PFSK-1 (cell line): ENCODE data around the gene DLG4.

ENCODE experiments used
- FOXP2 ChIP-seq: optimal IDR thresholded peaks from 2 replicates; pipeline ENCODE3; 2011; ENCODE audit warnings: borderline replicate concordance, control low read depth, inconsistent platforms; ENCODE audit not compliant: insufficient read depth; ENCODE audit errors: extremely low read length, extremely low read depth
- POLR2AphosphoS5 ChIP-seq: IDR thresholded peaks from 2 replicates; pipeline ENCODE4 v1.6.1; 2012; ENCODE audit warnings: low read depth, mild to moderate bottlenecking, control low read depth, low read length, moderate library complexity
- REST ChIP-seq, 2 experiments: IDR thresholded peaks; 2 replicates each; pipeline versions ENCODE4 v1.6.1 to v1.8.0; 2011 to 2012; ENCODE audit warnings: low read depth in 2 of 2, low read length in 2 of 2, control low read depth in 1 of 2, inconsistent platforms in 1 of 2, mild to moderate bottlenecking in 1 of 2, moderate library complexity in 1 of 2; ENCODE audit not compliant: insufficient read depth in 1 of 2
- SIN3A ChIP-seq: IDR thresholded peaks from 2 replicates; pipeline ENCODE4 v1.6.1; 2012; ENCODE audit warnings: mild to moderate bottlenecking, low read length, moderate library complexity, borderline replicate concordance; ENCODE audit not compliant: insufficient read depth
- TAF1 ChIP-seq: IDR thresholded peaks from 2 replicates; pipeline ENCODE4 v1.6.1; 2012; ENCODE audit warnings: low read length, control low read depth, borderline replicate concordance; ENCODE audit not compliant: insufficient read depth

The DLG4 gene

GRCh38 chr17:7241090-7241733 lies 21.6 kb upstream of the DLG4 start:
- TF ChIP-seq SIN3A (no peak), TAF1 (no peak), REST (IDR thresholded peaks at IDR 0.05; ENCODE audit: insufficient read depth in 1 of 2, low read depth in 2 of 2, low read length in 2 of 2) (no peak), FOXP2 (no peak), POLR2AphosphoS5 (no peak)

- TF ChIP-seq REST (IDR thresholded peaks at IDR 0.05; ENCODE audit: insufficient read depth in 1 of 2, low read depth in 2 of 2, low read length in 2 of 2) (no peak), SIN3A (no peak), FOXP2 (no peak), TAF1 (no peak), POLR2AphosphoS5 (no peak)
These were observed 20.7 kb upstream of the DLG4 start for GRCh38 chr17:7240375-7240774.

- TF ChIP-seq TAF1 (peak; percentile 81; the same call in 1 of the 2 replicates), FOXP2 (peak; percentile 57), SIN3A (peak; percentile 81; the same call in 1 of the 2 replicates), POLR2AphosphoS5 (peak; percentile 80), REST (IDR thresholded peaks at IDR 0.05; ENCODE audit: insufficient read depth in 1 of 2, low read depth in 2 of 2, low read length in 2 of 2) (no peak)
These were observed 19.7 kb upstream of the DLG4 start, which contains the start of gene PHF23 for GRCh38 chr17:7239091-7240027. TSS of gene PHF23 (minus strand) at chr17:7239457. CDS start at chr17:7239279, 178 bp downstream.

GRCh38 chr17:7238420-7239090 lies 18.9 kb upstream of the DLG4 start:
- TF ChIP-seq TAF1 (no peak), FOXP2 (no peak), REST (IDR thresholded peaks at IDR 0.05; ENCODE audit: insufficient read depth in 1 of 2, low read depth in 2 of 2, low read length in 2 of 2) (no peak), POLR2AphosphoS5 (no peak), SIN3A (no peak)
